Karpas-422 (cell line): Measurements from ENCODE around the gene PCMTD2. TPM values are rescaled to one million over a fixed set of nuclear protein-coding genes. Genes with fewer than 3 reads are reported as not detected.

Experiments used
- DNase-seq: peaks from one replicate; pipeline ENCODE4 v3.0.0-alpha.2; 2015
- H2AFZ ChIP-seq: fragments of 200-600 bp; sonication (generic); 2 replicates; pipeline ENCODE4 v1.6.1; 2014; ENCODE audit warnings: antibody characterized with exemption, low read length, mixed read lengths
- H3K27ac ChIP-seq: fragments of 200-600 bp; sonication (generic); 2 replicates; pipeline ENCODE4 v1.5.1; 2014; ENCODE audit warnings: mild to moderate bottlenecking, low read length, moderate library complexity
- H3K27me3 ChIP-seq: fragments of 200-600 bp; sonication (generic); 2 replicates; pipeline ENCODE4 v1.6.1; 2014; ENCODE audit warnings: low read length, mixed read lengths
- H3K36me3 ChIP-seq: fragments of 200-600 bp; sonication (generic); 2 replicates; pipeline ENCODE4 v1.6.1; 2014; ENCODE audit warnings: low read length, mixed read lengths; ENCODE audit not compliant: insufficient read depth
- H3K4me1 ChIP-seq: fragments of 200-600 bp; sonication (generic); 2 replicates; pipeline ENCODE4 v1.6.1; 2014; ENCODE audit warnings: mild to moderate bottlenecking, low read length, mixed read lengths
- H3K4me2 ChIP-seq: fragments of 200-600 bp; sonication (generic); 2 replicates; pipeline ENCODE4 v1.6.1; 2014; ENCODE audit warnings: low read length, low read depth, mild to moderate bottlenecking; ENCODE audit not compliant: poor library complexity, severe bottlenecking
- H3K4me3 ChIP-seq: fragments of 200-600 bp; sonication (generic); 2 replicates; pipeline ENCODE4 v1.5.1; 2014; ENCODE audit warnings: mild to moderate bottlenecking, antibody characterized with exemption, low read length, mixed read lengths
- H3K79me2 ChIP-seq: fragments of 200-600 bp; sonication (generic); 2 replicates; pipeline ENCODE4 v1.6.1; 2014; ENCODE audit warnings: mild to moderate bottlenecking, low read length, mixed read lengths
- H3K9ac ChIP-seq: fragments of 200-600 bp; sonication (generic); 2 replicates; pipeline ENCODE4 v1.6.0; 2014; ENCODE audit warnings: low read length
- H3K9me2 ChIP-seq: fragments of 200-600 bp; sonication (generic), shearing (Covaris generic); replicated peaks from 2 replicates; pipeline ENCODE4 v1.6.0; 2014; ENCODE audit warnings: mild to moderate bottlenecking, low read length, moderate library complexity; ENCODE audit not compliant: insufficient read depth
- H3K9me3 ChIP-seq: fragments of 300-700, 200-600 bp; sonication (generic); 2 replicates; pipeline ENCODE4 v1.6.1; 2014; ENCODE audit warnings: low read length, mixed read lengths
- H4K20me1 ChIP-seq: fragments of 200-600 bp; sonication (generic); 2 replicates; pipeline ENCODE4 v1.6.1; 2014; ENCODE audit warnings: mild to moderate bottlenecking, antibody characterized with exemption, low read length, low read depth; ENCODE audit not compliant: insufficient read depth
- total RNA-seq: library from RNA; depleted of rRNA; stranded (reverse); fragments of >200 nt; shearing (Covaris generic); gene quantifications from 2 replicates; pipeline ENCODE4 v1.2.3, GENCODE V29; 2014; ENCODE audit warnings: low replicate concordance; rRNA removed

The PCMTD2 gene
- total RNA-seq: 60.0 and 92.7 TPM in 2 replicates

DNA sequence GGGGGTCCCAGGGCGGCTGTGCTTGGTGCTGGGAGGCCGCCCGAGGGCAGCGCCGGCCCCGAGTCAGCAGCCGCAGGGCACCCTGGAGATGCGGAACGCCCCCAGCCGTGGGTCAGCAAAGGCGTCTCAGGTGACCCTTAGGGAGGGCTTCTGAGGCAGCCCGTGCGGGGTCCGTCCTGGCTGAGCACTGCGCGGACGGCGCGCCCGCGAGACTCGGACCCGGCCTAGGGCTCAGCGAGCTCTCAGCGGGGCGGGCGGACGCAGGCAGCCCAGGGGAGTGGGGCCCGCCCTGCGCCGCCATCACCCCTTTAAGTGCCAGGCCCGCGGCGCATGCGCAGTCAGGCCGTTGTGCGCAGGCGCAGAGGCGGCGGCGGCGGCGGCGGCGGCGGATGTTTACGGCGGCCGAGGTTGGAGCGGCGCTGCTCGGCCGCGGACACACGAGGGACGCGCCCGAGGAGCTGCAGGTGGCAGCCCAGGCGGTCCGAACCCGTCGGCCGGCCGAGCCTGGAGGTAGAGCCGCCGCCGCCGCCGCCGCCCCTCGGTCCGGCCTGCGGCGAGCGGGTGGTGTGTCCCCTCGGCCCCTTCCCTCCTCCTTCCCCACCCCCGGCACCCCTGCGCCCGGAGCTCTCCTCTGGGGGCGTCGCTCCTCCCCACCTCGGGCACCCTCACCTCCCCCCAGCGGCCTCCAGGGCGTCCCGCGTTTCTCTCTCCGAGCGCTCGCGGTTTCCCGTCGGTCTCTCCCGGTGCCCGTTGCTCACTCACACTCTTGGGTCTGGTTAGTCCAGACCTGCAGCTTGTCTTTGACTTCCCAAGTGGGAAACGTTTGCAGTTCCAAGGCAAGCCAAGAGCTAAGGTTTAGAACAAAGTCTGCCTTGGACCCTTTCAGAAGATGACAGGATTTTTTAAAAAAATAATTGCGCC, at the start of gene PCMTD2:
TSS of gene PCMTD2 (plus strand) at position 388 of the 921 bp plus-strand sequence. CDS start 4,218 bp downstream, outside the sequence.
- peak within 1 kb of the TSS; percentile 98 for H2AFZ ChIP-seq
- H3K4me3 ChIP-seq: peak within 1 kb of the TSS; percentile 78
- H3K9ac ChIP-seq: peak within 1 kb of the TSS; percentile 84
- H3K27ac ChIP-seq: peak within 1 kb of the TSS; percentile 17; the same call in 1 of the 2 replicates
- H3K4me2 ChIP-seq: peak within 1 kb of the TSS; percentile 89
- no peaks in the 10 kb centered on the region for H3K9me3 ChIP-seq
- peak; percentile 96 for DNase-seq
- H3K79me2 ChIP-seq: peaks cover 48% of the 10 kb centered on the region
- H3K27me3 ChIP-seq: no peaks in the 10 kb centered on the region
- no peaks in the 10 kb centered on the region for H3K9me2 ChIP-seq
- H3K36me3 ChIP-seq: no peaks in the 10 kb centered on the region
- 0 out of 2 replicates have a peak, but pooled peaks cover 4% of the 10 kb centered on the region for H4K20me1 ChIP-seq
- peaks cover 37% of the 10 kb centered on the region for H3K4me1 ChIP-seq

DNA sequence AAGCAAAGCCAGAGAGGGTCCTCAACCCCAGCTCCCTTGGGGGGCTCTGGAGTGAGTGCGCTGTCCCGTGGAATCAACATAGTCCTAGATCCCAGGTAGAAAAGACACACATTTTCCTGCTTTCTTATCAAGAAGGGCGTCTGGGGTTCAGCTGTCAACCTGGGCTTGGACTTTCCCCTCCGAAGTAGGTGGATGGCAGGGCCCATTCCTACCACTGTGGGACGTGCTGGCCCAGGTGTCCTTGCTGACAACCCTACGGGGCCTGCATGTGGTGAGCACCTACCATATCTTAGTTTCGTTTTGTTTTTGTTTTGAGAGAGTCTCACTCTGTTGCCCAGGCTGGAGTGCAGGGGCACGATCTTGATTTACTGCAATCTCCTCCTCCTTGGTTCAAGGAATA, 48.9 kb upstream of the PCMTD2 start:
- Histone ChIP-seq H4K20me1 (no peaks in the 10 kb centered on the region), H2AFZ (no peak overlapping the region), H3K27me3 (no peaks in the 10 kb centered on the region), H3K4me1 (peaks cover 17% of the 10 kb centered on the region), H3K9me2 (no peaks in the 10 kb centered on the region), H3K4me3 (no peak overlapping the region), H3K9ac (no peak overlapping the region), H3K79me2 (no peaks in the 10 kb centered on the region), H3K27ac (no peak overlapping the region), H3K9me3 (no peaks in the 10 kb centered on the region), H3K36me3 (no peaks in the 10 kb centered on the region), H3K4me2 (no peak overlapping the region)
- no peak for DNase-seq

DNA sequence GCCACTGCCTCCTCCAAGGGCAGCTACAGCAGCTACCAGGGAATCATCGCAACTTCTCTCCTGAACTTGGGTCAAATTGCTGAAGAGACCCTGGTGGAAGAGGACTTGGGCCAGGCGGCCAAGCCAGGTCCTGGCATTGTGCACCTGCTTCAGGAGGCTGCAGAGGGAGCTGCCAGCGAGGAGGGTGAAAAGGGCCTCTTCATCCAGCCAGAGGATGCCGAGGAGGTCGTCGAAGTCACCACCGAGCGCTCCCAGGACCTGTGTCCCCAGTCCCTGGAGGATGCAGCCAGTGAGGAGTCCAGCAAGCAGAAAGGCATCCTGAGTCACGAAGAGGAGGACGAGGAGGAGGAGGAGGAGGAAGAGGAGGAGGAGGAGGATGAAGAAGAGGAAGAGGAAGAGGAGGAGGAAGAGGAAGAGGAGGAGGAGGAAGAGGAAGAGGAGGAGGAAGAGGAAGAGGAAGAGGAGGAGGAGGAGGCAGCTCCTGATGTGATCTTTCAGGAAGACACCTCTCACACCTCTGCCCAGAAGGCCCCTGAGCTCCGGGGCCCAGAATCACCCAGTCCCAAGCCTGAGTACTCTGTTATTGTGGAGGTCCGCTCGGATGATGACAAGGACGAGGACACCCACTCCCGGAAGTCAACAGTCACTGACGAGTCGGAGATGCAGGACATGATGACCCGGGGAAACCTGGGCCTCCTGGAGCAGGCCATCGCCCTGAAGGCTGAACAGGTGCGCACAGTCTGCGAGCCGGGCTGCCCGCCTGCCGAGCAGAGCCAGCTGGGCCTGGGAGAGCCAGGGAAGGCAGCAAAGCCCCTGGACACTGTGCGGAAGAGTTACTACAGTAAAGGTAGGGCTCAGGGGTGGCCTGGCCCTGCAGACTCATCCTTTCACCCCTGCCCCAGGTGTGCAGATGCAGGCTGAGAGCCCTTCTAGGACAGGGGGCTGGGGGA, 47.6 kb upstream of the PCMTD2 start:
- Histone ChIP-seq H3K4me1 (peaks cover 17% of the 10 kb centered on the region), H3K4me3 (peak overlapping the region; percentile 75), H2AFZ (no peak overlapping the region), H3K36me3 (no peaks in the 10 kb centered on the region), H3K4me2 (peak overlapping the region; percentile 68), H3K9ac (peak overlapping the region; percentile 73), H4K20me1 (no peaks in the 10 kb centered on the region), H3K79me2 (no peaks in the 10 kb centered on the region), H3K27me3 (no peaks in the 10 kb centered on the region), H3K27ac (no peak overlapping the region), H3K9me3 (no peaks in the 10 kb centered on the region), H3K9me2 (no peaks in the 10 kb centered on the region)
- no peak for DNase-seq

DNA sequence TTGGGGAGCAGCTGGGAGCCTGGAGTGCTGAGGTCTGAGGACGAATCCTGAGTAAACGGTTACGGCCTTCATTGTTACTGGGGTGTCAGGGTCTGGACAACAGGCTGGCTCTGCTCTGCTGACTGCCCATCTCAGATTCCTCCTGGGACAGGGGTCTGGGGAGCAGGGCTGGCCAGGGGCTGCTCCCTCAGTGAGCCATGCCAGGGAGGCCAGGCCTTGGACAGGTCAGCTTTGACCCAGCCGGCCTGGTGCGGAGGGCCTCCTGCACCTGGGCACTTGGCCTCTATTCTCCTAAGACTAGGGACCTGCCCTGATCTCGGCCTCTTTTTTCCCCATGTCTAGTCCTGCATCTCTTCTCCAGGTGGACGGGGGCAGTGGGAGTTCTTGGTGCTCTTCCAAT, 46.4 kb upstream of the PCMTD2 start:
- Histone ChIP-seq H3K79me2 (no peaks in the 10 kb centered on the region), H3K9me3 (no peaks in the 10 kb centered on the region), H3K27me3 (no peaks in the 10 kb centered on the region), H3K4me3 (peak overlapping the region; percentile 75; the same call in 1 of the 2 replicates), H3K36me3 (no peaks in the 10 kb centered on the region), H3K9me2 (no peaks in the 10 kb centered on the region), H3K9ac (peak overlapping the region; percentile 73), H3K4me2 (peak overlapping the region; percentile 68), H3K27ac (no peak overlapping the region), H3K4me1 (peaks cover 17% of the 10 kb centered on the region), H2AFZ (no peak overlapping the region), H4K20me1 (no peaks in the 10 kb centered on the region)
- DNase-seq: no peak

DNA sequence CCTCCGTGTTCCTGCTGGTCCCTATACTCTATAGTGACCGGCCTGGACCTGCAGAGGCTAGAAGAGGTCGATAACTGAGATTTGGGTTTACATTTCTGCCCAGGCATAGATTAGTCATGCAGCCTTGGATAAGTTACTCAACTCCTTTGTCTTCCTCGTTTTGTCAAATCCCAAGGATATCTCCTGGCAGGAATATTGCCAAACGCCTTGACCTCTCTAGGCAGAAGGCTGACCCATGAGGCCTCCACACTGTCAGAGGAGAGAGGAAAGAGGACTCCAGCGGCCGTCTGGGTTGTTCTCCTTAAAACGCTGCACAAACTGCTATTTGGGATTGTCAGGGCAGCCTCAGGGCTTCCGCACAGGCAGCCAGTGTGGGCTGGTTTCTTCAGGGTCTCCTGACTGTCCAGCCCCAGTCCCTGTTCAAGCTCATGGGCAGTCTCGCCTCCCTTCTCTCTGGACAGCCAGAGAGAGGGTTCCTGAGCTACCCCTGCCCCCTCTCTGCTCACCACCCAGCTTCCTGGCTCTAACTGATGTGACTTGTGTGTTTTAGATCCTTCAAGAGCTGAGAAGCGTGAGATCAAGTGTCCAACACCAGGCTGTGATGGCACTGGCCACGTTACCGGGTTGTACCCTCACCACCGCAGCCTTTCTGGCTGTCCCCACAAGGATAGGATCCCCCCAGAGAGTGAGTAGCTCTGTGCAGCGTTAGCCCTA, 44.7 kb upstream of the PCMTD2 start:
- Histone ChIP-seq H3K79me2 (no peaks in the 10 kb centered on the region), H3K9me2 (no peaks in the 10 kb centered on the region), H3K36me3 (no peaks in the 10 kb centered on the region), H3K9me3 (no peaks in the 10 kb centered on the region), H3K4me1 (peaks cover 17% of the 10 kb centered on the region), H3K27me3 (no peaks in the 10 kb centered on the region), H3K9ac (no peak overlapping the region), H3K4me3 (no peak overlapping the region), H3K27ac (no peak overlapping the region), H4K20me1 (no peaks in the 10 kb centered on the region), H3K4me2 (no peak overlapping the region), H2AFZ (no peak overlapping the region)
- DNase-seq: no peak

DNA sequence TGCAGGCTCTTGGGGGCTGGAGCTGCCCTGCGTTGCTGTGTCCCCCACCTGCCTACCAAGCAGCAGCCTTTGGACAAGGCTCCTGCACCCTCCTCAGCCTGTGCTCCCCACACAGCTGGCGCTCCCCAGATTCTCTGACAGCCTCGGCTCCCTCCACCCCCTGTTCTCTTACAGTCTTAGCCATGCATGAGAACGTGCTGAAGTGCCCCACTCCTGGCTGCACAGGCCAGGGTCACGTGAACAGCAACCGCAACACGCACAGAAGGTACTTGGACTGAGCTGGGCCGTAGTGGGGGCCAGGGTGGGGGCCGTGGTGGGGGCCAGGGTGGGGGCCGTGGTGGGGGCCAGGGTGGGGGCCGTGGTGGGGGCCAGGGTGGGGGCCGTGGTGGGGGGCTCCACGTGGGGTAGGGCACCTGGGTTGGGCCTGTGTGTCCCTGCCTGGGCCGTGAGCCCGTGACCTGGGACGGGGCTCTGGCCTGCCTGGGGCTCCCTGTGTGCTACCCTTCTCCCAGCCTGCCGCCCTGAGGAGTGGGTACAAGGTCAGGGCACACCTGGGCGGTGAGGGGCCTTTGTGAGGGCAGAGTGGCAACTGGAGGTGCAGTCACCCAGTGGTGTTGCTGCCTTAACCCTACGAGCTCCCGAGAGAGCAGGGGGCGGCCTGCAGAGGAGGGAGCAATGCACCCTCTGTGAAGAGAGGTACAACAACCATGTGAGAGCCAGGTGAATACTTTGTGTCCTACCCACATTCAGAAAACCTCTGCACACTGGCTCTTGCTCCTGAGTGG, 43.5 kb upstream of the PCMTD2 start:
- no peak overlapping the region for H3K27ac ChIP-seq
- H3K79me2 ChIP-seq: no peaks in the 10 kb centered on the region
- H3K36me3 ChIP-seq: no peaks in the 10 kb centered on the region
- no peak for DNase-seq
- H3K27me3 ChIP-seq: no peaks in the 10 kb centered on the region
- no peak overlapping the region for H3K9ac ChIP-seq
- no peaks in the 10 kb centered on the region for H4K20me1 ChIP-seq
- H3K4me1 ChIP-seq: peaks cover 17% of the 10 kb centered on the region
- no peak overlapping the region for H3K4me2 ChIP-seq
- no peaks in the 10 kb centered on the region for H3K9me3 ChIP-seq
- no peaks in the 10 kb centered on the region for H3K9me2 ChIP-seq
- no peak overlapping the region for H3K4me3 ChIP-seq
- H2AFZ ChIP-seq: no peak overlapping the region

DNA sequence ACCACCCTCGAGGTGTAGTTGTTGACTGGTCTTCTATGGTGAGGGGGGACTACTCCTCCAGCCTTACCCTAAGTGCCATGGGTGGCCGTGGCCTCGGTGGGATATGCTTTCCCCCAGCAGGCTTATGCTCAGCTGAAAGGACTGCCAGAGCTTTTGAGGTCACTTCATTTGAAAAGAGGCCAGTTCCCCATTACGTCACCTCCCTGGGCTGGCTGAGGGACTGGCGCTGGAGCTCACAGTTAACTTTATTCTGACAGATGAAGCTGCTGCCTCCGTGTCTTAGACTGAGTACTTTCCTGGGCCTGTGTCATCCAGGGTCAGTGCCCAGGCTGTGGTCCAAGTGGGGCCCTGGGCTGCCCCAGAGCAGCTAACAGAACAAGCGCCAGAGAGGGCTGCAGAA, 42.8 kb upstream of the PCMTD2 start:
- DNase-seq: no peak
- H3K36me3 ChIP-seq: no peaks in the 10 kb centered on the region
- no peaks in the 10 kb centered on the region for H3K27me3 ChIP-seq
- H2AFZ ChIP-seq: no peak overlapping the region
- peaks cover 11% of the 10 kb centered on the region for H3K4me1 ChIP-seq
- no peaks in the 10 kb centered on the region for H3K9me3 ChIP-seq
- no peaks in the 10 kb centered on the region for H3K9me2 ChIP-seq
- H4K20me1 ChIP-seq: no peaks in the 10 kb centered on the region
- H3K4me3 ChIP-seq: no peak overlapping the region
- no peak overlapping the region for H3K9ac ChIP-seq
- H3K4me2 ChIP-seq: no peak overlapping the region
- H3K79me2 ChIP-seq: no peaks in the 10 kb centered on the region
- no peak overlapping the region for H3K27ac ChIP-seq
